Motor neuron (in vitro differentiated cells): ENCODE measurements around the gene TTC7B. TPM values are rescaled to one million over a fixed set of nuclear protein-coding genes. Genes with fewer than 3 reads are reported as not detected.

Experiments used
- ATAC-seq, 8 experiments: fragments of 200-7000 bp; cut with Tn5 transposase; replicated peaks in 6 of 8; 2 replicates each; pipeline ENCODE4 v1.8.0; 2021; ENCODE audit warnings: mild to moderate bottlenecking in 8 of 8, moderate library complexity in 8 of 8
- H3K27ac ChIP-seq, 2 donors: fragments of 250-450 bp; sonication (Bioruptor Pico); 2 replicates each; pipeline ENCODE4 v1.9.0; 2021; ENCODE audit warnings: antibody characterized with exemption in 2 of 2, mild to moderate bottlenecking in 2 of 2, moderate library complexity in 1 of 2
- H3K4me1 ChIP-seq, 2 donors: fragments of 250-450 bp; sonication (Bioruptor Pico); replicated peaks in 1 of 2; 2 replicates each; pipeline ENCODE4 v1.6.1; 2021; ENCODE audit warnings: antibody characterized with exemption in 2 of 2, mild to moderate bottlenecking in 2 of 2, moderate library complexity in 1 of 2
- H3K4me3 ChIP-seq, 5 donors: fragments of 250-450 bp; sonication (Bioruptor Pico); 2 replicates each; pipeline ENCODE4 v1.9.0; 2021; ENCODE audit warnings: antibody characterized with exemption in 5 of 5, mild to moderate bottlenecking in 5 of 5, moderate library complexity in 4 of 5
- WGBS, 10 experiments: fragments of 450-650 bp; shearing (Covaris generic); methylation state at CpG; one replicate each; pipeline ENCODE4 v1.0.0; 2022; 5-methylcytosine and 5-hydroxymethylcytosine counted together
- in situ Hi-C, 9 experiments: fragments of 400-800 bp; cut with MboI; loops; one replicate each; pipeline ENCODE4 v1.15.0; 2021; ENCODE audit warnings: low sequenced_read_pairs in 9 of 9, low pct_unique_long_range_greater_than_20kb in 2 of 9; ENCODE audit not compliant: unreplicated experiment in 9 of 9
- total RNA-seq, 8 experiments: library from RNA; unstranded; fragments of 300-600 nt; gene quantifications; 2 replicates each; pipeline versions ENCODE4 v1.2.3 to v1.2.4, GENCODE V29; 2022

TTC7B gene
- total RNA-seq, 8 experiments from 2014 or later: 0.81 to 38.2 (median 22.8) TPM

- WGBS, 10 experiments: 75 to 100% (median 86%) methylated on average over 1 to 7 of the region's 7 CpGs; no CpG with 5 or more reads in 2 of the 10 experiments
- H3K27ac ChIP-seq: no peak overlapping the region
- H3K4me1 ChIP-seq: no peaks in the 10 kb centered on the region
- no peak overlapping the region for H3K4me3 ChIP-seq
- no peak for ATAC-seq
- in situ Hi-C loops: no loop called here
These were observed 28.2 kb downstream of the TTC7B start for GRCh38 chr14:90788031-90788430.

- WGBS, 10 experiments: 60 to 100% (median 90%) methylated on average over 1 to 2 of the region's 15 CpGs; no CpG with 5 or more reads in 5 of the 10 experiments
- no peak overlapping the region for H3K27ac ChIP-seq
- in situ Hi-C loops: no loop called here
These were observed 30.3 kb downstream of the TTC7B start for GRCh38 chr14:90785876-90786450.

GRCh38 chr14:90785471-90785870 is 30.8 kb downstream of the TTC7B start:
- in situ Hi-C loops: no loop called here
- Histone ChIP-seq H3K4me3 (no peak overlapping the region), H3K4me1 (no peaks in the 10 kb centered on the region), H3K27ac (no peak overlapping the region)
- peak in 1 of 8 experiments; percentile 78 for ATAC-seq
- 69 to 85% (median 80%) methylated on average over 3 to 6 of the region's 7 CpGs; no CpG with 5 or more reads in 5 of the 10 experiments for WGBS, 10 experiments

More at GRCh38 chr14:90785876-90786450, 30.3 kb downstream of the TTC7B start:
- no peak for ATAC-seq
- Histone ChIP-seq H3K4me1 (no peaks in the 10 kb centered on the region), H3K4me3 (no peak overlapping the region)

GRCh38 chr14:90784621-90785270 is 31.5 kb downstream of the TTC7B start:
- no peak for ATAC-seq
- 60 to 100% (median 87%) methylated on average over 1 to 8 of the region's 9 CpGs; no CpG with 5 or more reads in 2 of the 10 experiments for WGBS, 10 experiments
- H3K4me3 ChIP-seq: no peak overlapping the region
- H3K4me1 ChIP-seq: no peaks in the 10 kb centered on the region
- in situ Hi-C loops: no loop called here
- no peak overlapping the region for H3K27ac ChIP-seq

- in situ Hi-C loops: no loop called here
- no peaks in the 10 kb centered on the region for H3K4me1 ChIP-seq
- H3K27ac ChIP-seq: no peak overlapping the region
- 67 to 100% (median 90%) methylated on average over 1 to 6 of the region's 6 CpGs; no CpG with 5 or more reads in 1 of the 10 experiments for WGBS, 10 experiments
- ATAC-seq: no peak
- no peak overlapping the region for H3K4me3 ChIP-seq
These were observed 32.9 kb downstream of the TTC7B start for GRCh38 chr14:90783344-90783743.

- 42 to 100% (median 89%) methylated on average over 1 to 4 of the region's 4 CpGs; no CpG with 5 or more reads in 2 of the 10 experiments for WGBS, 10 experiments
- in situ Hi-C loops: no loop called here
- peak in 2 of 8 experiments; percentile 50 to 56 for ATAC-seq
These were observed 33.3 kb downstream of the TTC7B start for GRCh38 chr14:90782892-90783291.

GRCh38 chr14:90781876-90782275 is 34.4 kb downstream of the TTC7B start:
- WGBS, 10 experiments: 78 to 100% (median 90%) methylated on average over 1 to 8 of the region's 8 CpGs; no CpG with 5 or more reads in 3 of the 10 experiments
- H3K27ac ChIP-seq: no peak overlapping the region
- in situ Hi-C loops: no loop called here
- H3K4me1 ChIP-seq: no peaks in the 10 kb centered on the region
- ATAC-seq: no peak
- no peak overlapping the region for H3K4me3 ChIP-seq

More at GRCh38 chr14:90782892-90783291, 33.3 kb downstream of the TTC7B start:
- no peak overlapping the region for H3K27ac ChIP-seq
- H3K4me3 ChIP-seq: no peak overlapping the region
- no peaks in the 10 kb centered on the region for H3K4me1 ChIP-seq

- ATAC-seq: peak in 2 of 8 experiments; percentile 92 to 96
- in situ Hi-C loops: no loop called here
- no peaks in the 10 kb centered on the region for H3K4me1 ChIP-seq
- no peak overlapping the region for H3K4me3 ChIP-seq
- 80 to 100% (median 89%) methylated on average over 1 to 3 of the region's 4 CpGs; no CpG with 5 or more reads in 5 of the 10 experiments for WGBS, 10 experiments
- no peak overlapping the region for H3K27ac ChIP-seq
These were observed 34.9 kb downstream of the TTC7B start for GRCh38 chr14:90781344-90781761.

GRCh38 chr14:90780519-90780918 is 35.7 kb downstream of the TTC7B start:
- Histone ChIP-seq H3K4me1 (no peaks in the 10 kb centered on the region), H3K4me3 (no peak overlapping the region), H3K27ac (no peak overlapping the region)
- WGBS, 10 experiments: 80 to 100% (median 90%) methylated on average over 1 to 10 of the region's 12 CpGs; no CpG with 5 or more reads in 1 of the 10 experiments
- in situ Hi-C loops: no loop called here
- ATAC-seq: no peak

GRCh38 chr14:90778571-90779255 is 37.5 kb downstream of the TTC7B start:
- Histone ChIP-seq H3K27ac (no peak overlapping the region), H3K4me1 (no peaks in the 10 kb centered on the region), H3K4me3 (no peak overlapping the region)
- in situ Hi-C loops: no loop called here
- ATAC-seq: peak in 1 of 8 experiments; percentile 38
- 67 to 100% (median 81%) methylated on average over 1 to 10 of the region's 13 CpGs; no CpG with 5 or more reads in 4 of the 10 experiments for WGBS, 10 experiments

GRCh38 chr14:90777830-90778485 is 38.3 kb downstream of the TTC7B start:
- in situ Hi-C loops: no loop called here
- no peak overlapping the region for H3K27ac ChIP-seq
- WGBS, 10 experiments: 60 to 100% (median 96%) methylated on average over 1 to 7 of the region's 11 CpGs; no CpG with 5 or more reads in 3 of the 10 experiments

GRCh38 chr14:90777358-90777757 is 38.9 kb downstream of the TTC7B start:
- no peak for ATAC-seq
- WGBS, 10 experiments: 67 to 100% (median 100%) methylated on average over 1 to 2 of the region's 2 CpGs; no CpG with 5 or more reads in 6 of the 10 experiments
- in situ Hi-C loops: no loop called here
- Histone ChIP-seq H3K27ac (no peak overlapping the region), H3K4me3 (no peak overlapping the region), H3K4me1 (no peaks in the 10 kb centered on the region)

More at GRCh38 chr14:90777830-90778485, 38.3 kb downstream of the TTC7B start:
- Histone ChIP-seq H3K4me3 (no peak overlapping the region), H3K4me1 (no peaks in the 10 kb centered on the region)
- no peak for ATAC-seq
